ENCODE data around the gene SCARF1.

The SCARF1 gene

GRCh38 chr17:1592751-1593629, 52.5 kb downstream of the SCARF1 start:
- no peak for DNase-seq

GRCh38 chr17:1591474-1592090, 54.0 kb downstream of the SCARF1 start:
- DNase-seq = no peak

- no peak for DNase-seq
Observed at GRCh38 chr17:1590747-1591473, 54.6 kb downstream of the SCARF1 start.

GRCh38 chr17:1590029-1590746, 55.3 kb downstream of the SCARF1 start:
- DNase-seq = no peak

- no peak for DNase-seq
Observed at GRCh38 chr17:1588821-1589585, 56.5 kb downstream of the SCARF1 start.

GRCh38 chr17:1584167-1584566, 61.4 kb downstream of the SCARF1 start:
- no peak for DNase-seq
